Kidney (tissue), 14 donors: ENCODE results near the gene DRG2. TPM values are rescaled to one million over a fixed set of nuclear protein-coding genes. Genes with fewer than 3 reads are reported as not detected.

Experiments used
- DNase-seq, 5 donors: peaks; one replicate each; pipeline ENCODE4 v3.0.0-alpha.2; 2013 to 2020
- FAIRE-seq: peaks from 2 replicates; lab custom pipeline; 2012; peaks lifted over from hg19 to GRCh38; lab: Jason Lieb, UNC
- H3K27ac ChIP-seq, 2 donors: one replicate each; pipeline ENCODE4 v1.7.0; 2013; ENCODE audit warnings: low read depth in 2 of 2, low read length in 2 of 2, inconsistent platforms in 1 of 2
- H3K27me3 ChIP-seq: one replicate; pipeline ENCODE4 v1.7.1; 2013; ENCODE audit warnings: low read length, inconsistent platforms; ENCODE audit not compliant: control insufficient read depth, insufficient read depth
- H3K36me3 ChIP-seq, 3 donors: one replicate each; pipeline versions ENCODE4 v1.7.0 to v1.7.1; 2013; ENCODE audit warnings: low read length in 3 of 3, control low read depth in 1 of 3, inconsistent platforms in 1 of 3; ENCODE audit not compliant: insufficient read depth in 3 of 3, control insufficient read depth in 2 of 3
- H3K4me1 ChIP-seq, 3 donors: one replicate each; pipeline versions ENCODE4 v1.7.0 to v1.7.1; 2013; ENCODE audit warnings: low read length in 3 of 3, inconsistent platforms in 1 of 3, low read depth in 1 of 3; ENCODE audit not compliant: control insufficient read depth in 2 of 3, insufficient read depth in 2 of 3
- H3K4me3 ChIP-seq, 3 donors: one replicate each; pipeline versions ENCODE4 v1.7.0 to v1.8.1; 2013; ENCODE audit warnings: low read length in 3 of 3, control low read depth in 1 of 3, inconsistent platforms in 1 of 3
- H3K9ac ChIP-seq, 3 donors: one replicate each; pipeline versions ENCODE4 v1.7.0 to v1.7.1; 2013; ENCODE audit warnings: low read length in 3 of 3, control low read depth in 1 of 3, inconsistent platforms in 1 of 3
- H3K9me3 ChIP-seq, 3 donors: one replicate each; pipeline versions ENCODE4 v1.7.0 to v1.7.1; 2013; ENCODE audit warnings: low read length in 3 of 3, control low read depth in 1 of 3, inconsistent platforms in 1 of 3; ENCODE audit not compliant: control insufficient read depth in 2 of 3, insufficient read depth in 1 of 3
- intact Hi-C: fragments of 100-400 bp; cut with DNase I; formaldehyde crosslinking; loops from one replicate; pipeline ENCODE4 v1.11.1; 2022
- polyA plus RNA-seq: library from polyadenylated mRNA; stranded (reverse); fragments of 350-450 nt; fragmentation: Illumina TruSeq; extraction: RNeasy Lipid Tissue Mini Kit (QIAGEN cat#74804); gene quantifications from one replicate; pipeline ENCODE4 v1.2.3, GENCODE V29; 2014; ENCODE audit warnings: low read depth, low replicate concordance; ENCODE audit not compliant: insufficient read depth
- total RNA-seq: library from RNA; stranded (reverse); fragmentation: NEBNext Ultra II Directional; extraction: Animal tissue kit (Norgen Biotek cat#: 25700); gene quantifications from one replicate; pipeline ENCODE4 v1.2.1, GENCODE V29; 2021
- TF ChIP-seq, protein P1 (sequence below): IDR thresholded peaks from 3 replicates; pipeline ENCODE4 v1.5.1; 2012; ENCODE audit warnings: mild to moderate bottlenecking, moderate library complexity, borderline replicate concordance; ENCODE audit not compliant: insufficient read depth; ENCODE audit errors: extremely low read depth
- donor health status: control.
- donor health status: control.
- donor health status: control.
- donor health status: control.
- donor health status: control.
- donor health status: DM: yes; HTN: yes; CAD: no.
- donor health status: Normal renal cell carcinoma (clear cell type).

DRG2 gene
- total and polyA plus RNA-seq, 2 donors from 2014 or later = 39.2 to 49.3 TPM

GRCh38 chr17:18151290-18151689, 63.5 kb downstream of the DRG2 start:
- intact Hi-C loops = no loop called here
- Histone ChIP-seq H3K4me3 (no peak overlapping the region), H3K27me3 (no peaks in the 10 kb centered on the region), H3K36me3 (no peaks in the 10 kb centered on the region), H3K9ac (no peak overlapping the region), H3K27ac (no peak overlapping the region), H3K4me1 (peaks cover 0 to 8% (median 3%) of the 10 kb centered on the region in 3 donors), H3K9me3 (no peaks in the 10 kb centered on the region)
- DNase-seq = no peak
- TF ChIP-seq, protein P1, sequence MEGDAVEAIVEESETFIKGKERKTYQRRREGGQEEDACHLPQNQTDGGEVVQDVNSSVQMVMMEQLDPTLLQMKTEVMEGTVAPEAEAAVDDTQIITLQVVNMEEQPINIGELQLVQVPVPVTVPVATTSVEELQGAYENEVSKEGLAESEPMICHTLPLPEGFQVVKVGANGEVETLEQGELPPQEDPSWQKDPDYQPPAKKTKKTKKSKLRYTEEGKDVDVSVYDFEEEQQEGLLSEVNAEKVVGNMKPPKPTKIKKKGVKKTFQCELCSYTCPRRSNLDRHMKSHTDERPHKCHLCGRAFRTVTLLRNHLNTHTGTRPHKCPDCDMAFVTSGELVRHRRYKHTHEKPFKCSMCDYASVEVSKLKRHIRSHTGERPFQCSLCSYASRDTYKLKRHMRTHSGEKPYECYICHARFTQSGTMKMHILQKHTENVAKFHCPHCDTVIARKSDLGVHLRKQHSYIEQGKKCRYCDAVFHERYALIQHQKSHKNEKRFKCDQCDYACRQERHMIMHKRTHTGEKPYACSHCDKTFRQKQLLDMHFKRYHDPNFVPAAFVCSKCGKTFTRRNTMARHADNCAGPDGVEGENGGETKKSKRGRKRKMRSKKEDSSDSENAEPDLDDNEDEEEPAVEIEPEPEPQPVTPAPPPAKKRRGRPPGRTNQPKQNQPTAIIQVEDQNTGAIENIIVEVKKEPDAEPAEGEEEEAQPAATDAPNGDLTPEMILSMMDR = no peak
- FAIRE-seq = no peak

DNA sequence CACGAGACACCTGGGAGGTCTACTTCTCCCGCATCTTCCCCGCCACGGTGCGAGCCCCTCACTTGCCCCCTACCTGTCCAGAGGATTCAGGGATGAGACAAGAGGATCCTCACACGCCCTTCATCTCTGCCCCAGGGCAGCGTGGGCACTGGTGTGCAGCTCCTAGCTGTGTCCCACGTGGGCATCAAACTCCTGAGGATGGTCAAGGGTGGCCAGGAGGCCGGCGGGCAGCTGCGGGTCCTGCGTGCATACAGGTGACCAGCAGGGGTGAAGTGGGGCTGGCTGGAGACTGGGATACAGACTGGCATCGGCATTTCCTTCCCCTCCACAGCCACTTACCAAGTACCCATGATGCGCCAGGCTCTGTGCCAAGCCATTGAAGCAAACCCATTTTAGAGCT, 67.4 kb downstream of the DRG2 start:
- H3K27ac ChIP-seq = no peak overlapping the region
- no peak overlapping the region for H3K9ac ChIP-seq
- intact Hi-C loops = no loop called here
- no peak overlapping the region for H3K4me3 ChIP-seq
- no peaks in the 10 kb centered on the region for H3K9me3 ChIP-seq
- TF ChIP-seq, protein P1 = no peak
- H3K4me1 ChIP-seq = peaks cover 0 to 12% (median 0%) of the 10 kb centered on the region in 3 donors
- no peaks in the 10 kb centered on the region for H3K27me3 ChIP-seq
- H3K36me3 ChIP-seq = no peaks in the 10 kb centered on the region
- FAIRE-seq (no peak), DNase-seq (no peak)

GRCh38 chr17:18156171-18156975, 68.6 kb downstream of the DRG2 start:
- no peak overlapping the region for H3K4me3 ChIP-seq

More at GRCh38 chr17:18156171-18156975, 68.6 kb downstream of the DRG2 start:
- H3K4me1 ChIP-seq = peaks cover 0 to 12% (median 0%) of the 10 kb centered on the region in 3 donors
- DNase-seq (no peak), FAIRE-seq (no peak)
- H3K9ac ChIP-seq = no peak overlapping the region
- TF ChIP-seq, protein P1 = no peak
- H3K9me3 ChIP-seq = no peaks in the 10 kb centered on the region
- H3K36me3 ChIP-seq = no peaks in the 10 kb centered on the region
- no peak overlapping the region for H3K27ac ChIP-seq
- no peaks in the 10 kb centered on the region for H3K27me3 ChIP-seq
- intact Hi-C loops = no loop called here
